HepG2 (cell line): ENCODE data around the gene TEAD1. TPM values are rescaled to one million over a fixed set of nuclear protein-coding genes. Genes with fewer than 3 reads are reported as not detected.

Source experiments
- ATF2 ChIP-seq: sonication (generic); formaldehyde crosslinking; IDR thresholded peaks from 2 replicates; pipeline ENCODE4 v1.4.0; 2020; ENCODE audit warnings: missing genetic modification reagents
- HIVEP1 ChIP-seq: sonication (generic); formaldehyde crosslinking; IDR thresholded peaks from 2 replicates; pipeline ENCODE4 v1.4.0; 2020; ENCODE audit warnings: mild to moderate bottlenecking, missing genetic modification reagents
- HMG20A ChIP-seq: IDR thresholded peaks from 2 replicates; pipeline ENCODE4 v1.6.1; 2016; ENCODE audit warnings: borderline replicate concordance
- ISL2 ChIP-seq: sonication (generic); formaldehyde crosslinking; IDR thresholded peaks from 2 replicates; pipeline ENCODE4 v1.5.0; 2020; ENCODE audit warnings: missing genetic modification reagents
- KDM2A ChIP-seq: sonication (generic); formaldehyde crosslinking; IDR thresholded peaks from 2 replicates; pipeline ENCODE4 v1.4.0; 2020; ENCODE audit warnings: low read depth, missing genetic modification reagents, borderline replicate concordance
- LBX2 ChIP-seq: sonication (generic); formaldehyde crosslinking; IDR thresholded peaks from 2 replicates; pipeline ENCODE4 v1.5.0; 2020; ENCODE audit warnings: missing genetic modification reagents, mild to moderate bottlenecking, borderline replicate concordance
- MEIS2 ChIP-seq: sonication (generic); formaldehyde crosslinking; IDR thresholded peaks from 2 replicates; pipeline ENCODE4 v1.9.0; 2021; ENCODE audit warnings: mild to moderate bottlenecking, missing genetic modification reagents
- MTF1 ChIP-seq: sonication (generic); formaldehyde crosslinking; IDR thresholded peaks from 2 replicates; pipeline ENCODE4 v1.5.0; 2020; ENCODE audit warnings: missing genetic modification reagents
- NFE2L1 ChIP-seq: sonication (generic); formaldehyde crosslinking; IDR thresholded peaks from 2 replicates; pipeline ENCODE4 v1.4.0; 2020; ENCODE audit warnings: missing genetic modification reagents, mild to moderate bottlenecking, borderline replicate concordance
- PHF20 ChIP-seq: sonication (generic); formaldehyde crosslinking; IDR thresholded peaks from 2 replicates; pipeline ENCODE4 v1.5.0; 2020; ENCODE audit warnings: mild to moderate bottlenecking, missing genetic modification reagents
- PLRG1 ChIP-seq: fragments of 450-650 bp; conservative IDR thresholded peaks from 2 replicates; pipeline ENCODE4 v1.6.1; 2016
- TERF1 ChIP-seq: sonication (generic); formaldehyde crosslinking; IDR thresholded peaks from 2 replicates; pipeline ENCODE4 v1.8.0; 2022; ENCODE audit warnings: mild to moderate bottlenecking, missing genetic modification reagents, moderate library complexity
- ZBED4 ChIP-seq: sonication (generic); formaldehyde crosslinking; IDR thresholded peaks from 2 replicates; pipeline ENCODE4 v1.4.0; 2020; ENCODE audit warnings: missing genetic modification reagents, borderline replicate concordance
- ZFY ChIP-seq: sonication (generic); formaldehyde crosslinking; IDR thresholded peaks from 2 replicates; pipeline ENCODE4 v1.4.0; 2020; ENCODE audit warnings: missing genetic modification reagents
- ZNF512B ChIP-seq: sonication (generic); formaldehyde crosslinking; IDR thresholded peaks from 2 replicates; pipeline ENCODE4 v1.5.1; 2020; ENCODE audit warnings: missing genetic modification reagents, mild to moderate bottlenecking, borderline replicate concordance
- ZSCAN5A ChIP-seq: sonication (generic); formaldehyde crosslinking; IDR thresholded peaks from 2 replicates; pipeline ENCODE4 v1.8.0; 2022; ENCODE audit warnings: mild to moderate bottlenecking, missing genetic modification reagents, borderline replicate concordance
- polyA plus RNA-seq, 8 experiments: library from polyadenylated mRNA; depleted of rRNA in 3 of 8; stranded (reverse) in 7 of 8; unstranded in 1 of 8; fragments of >200 nt; fragmentation: Illumina TruSeq in 4 of 8; extraction: Trizol in 4 of 8; gene quantifications; 2 replicates each; pipeline versions ENCODE4 v1.2.1 to v1.2.3, GENCODE V29; 2011 to 2016; ENCODE audit warnings: low read depth in 4 of 8, missing spikeins in 1 of 8, mixed read lengths in 1 of 8; ENCODE audit not compliant: insufficient read depth in 1 of 8
- total RNA-seq, 5 experiments: library from RNA; depleted of rRNA; stranded (reverse); fragments of >200 nt; fragmentation: Illumina TruSeq; extraction: Trizol; gene quantifications; 2 replicates each; pipeline ENCODE4 v1.2.3, GENCODE V29; 2016; ENCODE audit warnings: low read depth in 1 of 5

Gene TEAD1
- total and polyA plus RNA-seq, 2 of the 13 experiments (the other 11 are each of a cell fraction or from before 2014, with no cell fraction given): 20.1 to 30.5 TPM

- TF ChIP-seq TERF1: no peak
- TF ChIP-seq ZBED4 (CRISPR knock-in tag): peak; percentile 95
- TF ChIP-seq MTF1 (CRISPR knock-in tag): no peak
- TF ChIP-seq PHF20 (CRISPR knock-in tag): no peak
- peak; percentile 72 for TF ChIP-seq ZFY (CRISPR knock-in tag)
- TF ChIP-seq ISL2 (CRISPR knock-in tag): peak; percentile 96
- TF ChIP-seq LBX2: no peak
- TF ChIP-seq PLRG1: no peak
- peak; percentile 82; the same call in 1 of the 2 replicates for TF ChIP-seq ZSCAN5A (CRISPR knock-in tag)
- TF ChIP-seq HMG20A (CRISPR knock-in tag): peak; percentile 79
- TF ChIP-seq KDM2A: peak; percentile 92
- peak; percentile 94 for TF ChIP-seq MEIS2 (CRISPR knock-in tag)
- TF ChIP-seq ZNF512B: peak; percentile 98; the same call in 1 of the 2 replicates
- TF ChIP-seq HIVEP1 (CRISPR knock-in tag): peak; percentile 82
- peak; percentile 80 for TF ChIP-seq ATF2
- TF ChIP-seq NFE2L1 (CRISPR knock-in tag): no peak
These were observed 128.3 kb downstream of the TEAD1 start (continued) for GRCh38 chr11:12802418-12803085.
